HG02943 (cell line): ENCODE data around the gene RTN4RL1.
"Not testable (repeated sequence)": the region's sequence is repeated elsewhere in the genome, so short reads cannot be mapped to it uniquely, and the experiment has no call there.

Experiments used
- ATAC-seq: cut with Tn5 transposase; IDR thresholded peaks from one replicate; pipeline ENCODE4 v1.9.1; 2021; ENCODE audit warnings: mild to moderate bottlenecking, low read depth, moderate library complexity; ENCODE audit not compliant: unreplicated experiment

Gene RTN4RL1

DNA sequence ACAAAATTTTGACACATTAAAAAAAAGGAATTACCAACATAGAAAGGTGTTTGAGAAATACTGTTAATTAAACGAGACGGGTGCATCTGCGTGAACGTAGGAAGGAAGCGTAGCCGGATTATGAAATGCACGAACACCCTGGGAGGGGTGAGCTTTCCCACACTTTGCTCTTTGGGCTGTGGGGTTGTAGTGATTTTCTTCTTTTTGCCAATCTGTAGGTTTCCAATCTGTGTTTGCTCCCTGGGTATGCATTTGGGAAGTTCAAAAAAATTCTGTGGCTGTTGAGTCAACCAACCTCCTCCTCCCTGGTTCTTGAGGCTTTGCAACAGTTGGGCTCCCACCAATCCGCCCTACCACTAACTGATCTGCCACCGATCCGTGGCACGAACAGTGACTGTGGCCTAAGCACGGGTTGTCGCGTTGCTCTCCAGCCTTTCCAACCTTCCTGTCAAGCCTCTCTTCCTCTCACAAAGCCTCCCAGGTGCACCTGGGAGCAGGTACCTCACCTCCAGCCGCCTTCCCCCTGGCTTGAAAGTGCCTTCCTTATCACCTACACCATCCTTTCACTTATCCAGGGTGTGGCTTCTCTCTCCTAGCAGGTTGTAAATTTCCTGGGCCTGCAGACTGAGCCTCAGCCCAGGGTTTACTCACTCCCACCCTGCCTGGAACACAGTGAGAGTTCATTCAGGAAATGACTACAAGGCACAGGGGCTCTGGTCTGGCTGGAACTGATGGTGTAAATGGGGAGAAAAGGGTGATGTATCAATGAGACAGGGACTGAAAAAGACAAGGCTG lies 16.6 kb downstream of the RTN4RL1 start:
- no peak for ATAC-seq

DNA sequence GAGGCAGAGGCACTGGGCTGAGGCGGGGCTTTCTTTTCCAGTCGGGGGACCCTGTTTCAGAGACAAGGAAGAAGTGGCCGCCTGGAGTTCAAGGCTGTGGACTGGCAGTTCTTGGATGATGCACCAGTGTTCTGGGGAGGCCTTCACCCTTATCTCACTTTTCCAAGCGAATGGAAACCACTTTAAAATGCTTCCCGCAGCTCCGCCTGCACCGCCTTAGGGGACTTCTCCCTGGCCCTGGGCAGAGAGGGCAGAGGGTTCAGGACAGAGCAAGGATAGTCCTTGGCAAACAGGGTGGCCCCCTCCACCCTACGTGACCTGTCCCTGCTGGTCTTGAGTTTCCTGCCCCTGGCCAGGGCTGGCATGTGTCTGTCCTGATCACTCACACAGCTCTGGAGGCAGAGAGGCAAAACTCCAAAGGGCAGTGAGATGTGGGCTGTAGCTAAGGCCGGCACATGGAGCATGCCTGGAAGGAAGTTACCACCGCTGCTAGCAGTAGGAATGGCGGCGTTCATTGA lies 20.6 kb downstream of the RTN4RL1 start:
- no peak for ATAC-seq

DNA sequence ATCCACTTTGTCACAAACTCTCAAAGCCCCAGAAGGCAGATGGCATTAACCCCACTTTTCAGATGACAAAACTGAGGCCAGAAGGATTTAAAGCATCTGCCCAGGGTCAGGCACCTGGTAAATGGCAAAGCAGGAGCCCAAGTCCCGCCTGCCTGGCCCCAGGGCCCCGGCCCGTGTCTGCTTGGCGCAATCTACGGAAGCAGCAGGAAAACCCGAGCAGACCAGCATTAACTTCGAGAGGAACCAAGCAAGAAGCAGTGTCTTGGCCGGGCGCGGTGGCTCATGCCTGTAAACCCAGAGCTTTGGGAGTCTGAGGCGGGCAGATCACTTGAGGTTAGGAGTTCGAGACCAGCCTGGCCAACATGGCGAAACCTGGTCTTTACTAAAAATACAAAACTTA lies 21.6 kb downstream of the RTN4RL1 start:
- no peak for ATAC-seq

DNA sequence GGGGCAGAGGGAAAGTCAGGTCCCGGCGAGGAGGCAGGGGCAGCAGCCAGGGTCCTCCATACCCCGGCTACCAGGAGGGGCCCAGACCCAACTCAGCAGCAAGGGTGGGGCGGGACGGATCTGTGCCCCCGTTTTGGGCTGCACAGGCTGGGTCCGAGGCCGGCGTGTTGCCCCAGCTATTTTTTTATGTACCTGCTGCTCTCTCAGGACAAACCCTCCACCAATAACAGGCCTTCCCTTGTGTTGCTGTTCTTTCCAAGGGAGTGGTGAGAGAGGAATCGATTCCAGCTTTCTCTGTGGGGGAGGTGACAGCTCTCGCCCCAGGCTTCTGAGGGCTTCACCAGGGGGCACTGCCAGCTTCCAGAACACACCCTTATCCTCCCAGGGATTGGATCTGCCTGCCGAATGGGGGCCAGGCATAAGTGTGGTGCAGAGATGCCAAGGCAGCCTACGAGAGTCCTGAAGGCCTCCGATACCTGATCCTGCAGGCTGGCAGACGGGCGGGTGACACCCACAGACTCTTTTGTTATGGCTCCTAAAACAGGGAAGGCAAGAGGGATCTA lies 22.3 kb downstream of the RTN4RL1 start:
- ATAC-seq = no peak

DNA sequence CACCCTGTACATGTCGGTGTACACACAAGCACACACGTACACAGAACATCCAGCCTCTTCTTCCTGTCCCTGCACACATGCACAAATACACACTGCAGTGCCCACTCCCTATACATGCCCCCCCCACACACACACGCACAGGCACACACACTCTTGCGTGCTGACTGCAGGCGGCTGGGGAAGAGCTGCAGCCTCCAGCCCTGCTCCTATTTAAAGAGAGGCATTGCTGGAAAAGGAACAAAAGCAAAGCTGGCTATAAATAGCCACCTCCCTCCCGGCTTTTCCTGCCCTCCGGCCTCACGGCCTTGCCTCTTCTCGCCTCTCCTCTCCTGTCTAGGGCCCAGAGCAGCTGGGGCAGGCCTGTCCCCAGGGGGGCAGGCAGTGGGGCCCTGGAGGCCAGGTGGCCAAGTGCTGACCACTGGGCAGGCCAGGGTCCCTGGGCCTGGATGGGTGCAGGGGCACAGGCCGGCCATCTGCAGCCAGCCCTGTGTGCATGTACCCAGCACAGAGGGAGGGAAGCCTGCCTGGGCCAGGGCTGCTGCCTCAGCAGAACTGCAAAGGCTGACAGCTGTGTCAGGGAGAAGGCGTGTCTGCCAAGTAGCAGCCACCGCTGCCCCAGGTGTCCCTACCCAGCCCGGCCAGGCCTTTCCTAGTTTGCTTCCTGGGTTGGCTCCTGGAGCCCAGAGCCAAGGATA lies 25.4 kb downstream of the RTN4RL1 start:
- ATAC-seq = no peak

DNA sequence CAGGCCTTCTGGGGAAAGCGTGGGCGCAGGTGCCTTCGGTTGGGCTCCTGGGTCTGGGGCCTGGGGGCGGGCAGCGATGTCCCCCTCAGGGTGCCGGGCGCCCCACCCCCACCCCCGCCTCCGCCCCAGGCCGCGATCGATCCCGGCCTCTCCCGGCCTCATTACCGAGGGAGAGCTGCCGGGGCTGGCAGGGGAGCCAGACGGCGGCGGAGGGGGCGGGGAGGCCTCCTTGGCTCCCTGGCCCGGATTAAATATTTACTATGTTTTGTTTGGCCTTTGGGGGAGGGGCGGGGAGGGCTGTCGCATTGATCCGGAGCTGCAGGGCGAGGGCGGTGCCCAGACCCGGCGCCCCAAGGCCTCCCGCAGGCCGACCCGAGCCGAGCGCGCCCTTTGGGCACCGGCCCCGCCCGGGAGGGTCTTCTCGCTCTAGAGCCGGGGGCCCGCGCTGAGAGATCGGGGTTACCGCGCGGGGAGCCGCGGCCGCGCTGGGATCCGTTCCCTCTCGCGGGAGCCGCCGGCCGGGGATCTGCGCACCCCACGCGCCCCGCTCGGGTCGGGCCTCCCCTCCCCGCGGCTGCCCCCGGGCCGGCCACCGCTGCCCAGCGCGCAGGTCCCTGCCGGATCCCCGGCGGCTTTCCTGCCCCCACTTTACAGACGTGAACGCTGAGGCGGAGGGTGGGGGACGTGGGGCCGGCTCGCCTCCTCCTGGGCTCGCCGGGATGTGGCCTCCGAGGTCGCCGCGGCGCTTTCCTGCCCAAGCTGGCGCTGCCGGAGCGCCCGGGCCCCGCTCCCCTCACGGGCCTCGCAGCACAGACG lies 27.0 kb downstream of the RTN4RL1 start:
- no peak for ATAC-seq

DNA sequence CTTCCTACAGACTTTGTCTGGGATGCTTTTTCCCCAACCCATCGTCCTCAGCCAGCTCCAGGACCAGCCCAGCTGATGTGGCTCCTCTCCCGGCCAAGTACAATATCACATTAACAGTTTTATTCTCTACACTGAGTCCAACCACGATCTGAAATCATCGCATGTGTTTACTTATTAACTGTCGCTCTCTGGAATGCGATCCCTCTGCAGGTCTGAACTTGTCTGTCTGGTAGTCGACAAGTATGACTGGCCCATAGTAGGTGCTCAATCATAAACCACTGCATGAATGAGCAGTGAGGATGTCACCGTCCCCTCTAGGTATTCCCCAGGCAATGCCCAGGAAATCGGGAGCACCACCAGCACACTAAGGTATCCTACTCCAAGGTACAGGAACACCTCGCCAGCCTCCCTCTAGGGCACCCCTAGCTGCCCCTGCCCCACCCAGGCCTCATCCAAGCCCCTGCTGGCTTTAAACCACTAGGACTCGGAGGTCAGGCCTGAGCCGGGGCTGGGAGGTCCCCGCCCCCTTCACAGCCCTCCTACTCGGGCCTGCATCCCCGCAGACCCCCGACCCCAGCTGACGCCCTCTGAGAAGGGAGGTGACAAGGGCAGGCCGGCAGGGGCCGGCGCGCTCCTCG lies 27.7 kb downstream of the RTN4RL1 start:
- ATAC-seq = no peak

DNA sequence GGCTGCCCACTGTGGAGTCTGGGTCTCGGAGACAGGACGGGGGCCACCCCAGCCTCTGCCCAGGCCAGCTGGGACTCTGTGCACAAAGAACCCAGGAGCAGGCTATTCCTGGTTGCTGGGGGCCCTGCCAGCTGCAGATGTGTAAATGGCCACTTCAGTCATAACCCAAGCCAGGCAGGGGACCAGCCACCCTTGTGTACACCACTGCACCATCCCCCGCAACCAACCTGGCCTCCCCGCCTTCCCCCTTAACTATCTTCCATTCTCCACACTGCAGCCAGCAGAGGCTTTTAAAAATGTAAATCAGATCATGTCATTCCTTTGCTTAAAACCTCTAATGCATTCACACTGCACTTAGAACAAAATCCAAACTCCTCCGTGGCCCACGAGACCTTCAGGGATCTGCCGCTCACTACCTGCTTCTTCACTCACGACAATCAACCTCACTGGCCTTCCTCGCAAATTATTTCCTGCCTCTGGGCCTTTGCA lies 28.3 kb downstream of the RTN4RL1 start:
- ATAC-seq = no peak

DNA sequence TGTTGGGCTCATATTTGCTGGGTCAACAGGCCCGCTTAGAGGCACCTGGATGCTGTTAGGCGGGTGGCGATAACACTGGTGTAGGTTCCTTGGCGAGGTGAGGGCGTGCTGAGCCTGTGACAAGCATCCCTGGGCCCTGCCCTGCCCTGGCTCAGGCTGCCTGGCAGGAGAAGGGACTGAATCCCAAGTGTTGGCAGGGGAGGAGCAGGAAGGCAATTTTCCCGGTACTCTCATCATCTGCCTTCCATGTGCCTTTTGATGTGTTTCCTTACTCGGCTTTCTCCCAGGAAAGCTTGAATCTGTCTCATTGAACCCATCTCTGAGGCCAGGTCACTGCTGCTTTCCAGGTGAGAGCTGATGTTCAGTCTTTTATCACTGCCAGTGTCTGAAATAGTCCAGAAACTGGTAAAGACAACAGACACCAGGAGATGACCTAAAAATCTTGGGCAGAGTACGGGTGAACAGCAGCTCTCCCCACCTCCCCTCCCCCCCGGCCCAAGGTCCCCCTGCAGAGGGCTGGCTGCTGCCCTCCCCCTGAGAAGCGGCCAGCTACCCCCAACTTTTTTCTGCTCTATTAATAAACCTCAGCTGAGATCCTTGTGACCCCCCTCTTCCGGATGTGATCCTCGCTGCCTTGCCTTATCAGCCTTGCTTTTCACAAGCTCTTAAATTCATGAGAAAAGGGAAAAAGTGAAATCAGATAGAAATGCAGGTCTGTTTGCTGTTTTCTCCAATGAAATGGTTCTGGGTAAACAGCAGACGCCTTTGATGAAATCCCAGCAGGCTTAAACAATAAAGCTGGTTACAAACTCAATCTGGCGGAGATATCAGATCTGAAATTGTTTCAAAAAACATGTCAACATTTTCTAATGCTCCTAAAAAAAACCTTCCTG lies 29.0 kb downstream of the RTN4RL1 start:
- no peak for ATAC-seq

DNA sequence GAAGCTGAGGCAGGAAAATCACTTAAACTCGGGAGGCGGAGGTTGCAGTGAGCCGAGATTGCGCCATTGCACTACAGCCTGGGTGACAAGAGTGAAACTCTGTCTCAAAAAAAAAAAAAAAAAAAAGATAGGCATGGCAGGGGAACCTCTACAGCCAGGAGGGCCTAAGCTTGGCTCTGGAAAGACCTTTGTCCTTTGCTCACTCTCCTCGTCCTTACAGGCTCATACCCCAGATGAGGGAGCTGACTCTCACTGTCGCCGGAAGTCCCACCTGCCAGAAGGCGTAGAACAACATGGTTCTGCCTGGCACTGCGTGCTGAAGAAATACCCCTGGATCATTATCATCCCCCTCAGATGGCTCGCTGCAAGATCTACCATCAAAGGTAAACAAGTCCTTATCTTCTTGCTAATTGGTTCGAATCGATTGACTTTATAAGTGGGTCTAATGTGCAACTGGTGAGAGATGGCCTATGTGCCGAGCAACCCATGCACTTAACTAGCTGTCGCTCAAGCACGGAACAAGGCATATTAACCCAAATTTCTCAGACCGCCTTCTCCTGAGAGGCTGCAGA lies 29.7 kb downstream of the RTN4RL1 start:
- ATAC-seq = no peak

DNA sequence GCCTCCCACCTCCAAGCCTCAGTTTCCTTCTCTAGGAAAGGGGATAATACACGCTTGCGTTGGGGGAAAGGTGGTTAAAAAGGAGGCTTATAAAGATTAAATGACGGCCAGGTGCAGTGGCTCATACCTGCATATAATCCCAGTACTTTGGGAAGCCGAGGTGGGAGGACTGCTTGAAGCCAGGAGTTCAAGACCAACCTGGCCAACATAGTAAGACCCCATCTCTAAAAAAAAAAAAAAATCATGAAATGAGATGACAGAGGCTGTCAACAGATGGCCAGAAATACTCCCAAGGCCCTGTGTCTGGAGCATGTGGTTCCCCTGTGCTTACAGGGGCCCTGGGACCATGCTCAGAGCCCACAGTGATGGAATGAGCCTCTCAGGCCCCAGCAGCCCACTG lies 30.4 kb downstream of the RTN4RL1 start:
- no peak for ATAC-seq

DNA sequence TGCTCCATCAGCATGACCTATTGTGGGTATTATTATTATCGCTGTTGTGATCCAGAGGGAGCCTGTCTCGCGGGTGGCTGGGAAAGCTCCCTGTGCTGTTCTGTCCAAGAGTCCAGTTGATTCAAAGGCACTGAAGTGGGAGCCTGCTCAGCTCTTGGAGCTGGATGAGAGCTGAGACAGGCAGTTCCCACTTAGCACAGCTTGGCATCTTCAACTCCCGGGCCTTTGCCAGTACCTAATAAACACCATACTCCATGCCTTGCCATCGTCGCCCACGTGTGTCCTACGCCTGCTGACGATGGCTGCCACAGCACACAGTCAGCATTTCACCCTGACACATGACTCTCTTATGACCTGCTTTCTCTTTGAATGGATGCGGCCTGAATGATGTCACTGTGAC lies 32.6 kb downstream of the RTN4RL1 start:
- ATAC-seq = no peak

DNA sequence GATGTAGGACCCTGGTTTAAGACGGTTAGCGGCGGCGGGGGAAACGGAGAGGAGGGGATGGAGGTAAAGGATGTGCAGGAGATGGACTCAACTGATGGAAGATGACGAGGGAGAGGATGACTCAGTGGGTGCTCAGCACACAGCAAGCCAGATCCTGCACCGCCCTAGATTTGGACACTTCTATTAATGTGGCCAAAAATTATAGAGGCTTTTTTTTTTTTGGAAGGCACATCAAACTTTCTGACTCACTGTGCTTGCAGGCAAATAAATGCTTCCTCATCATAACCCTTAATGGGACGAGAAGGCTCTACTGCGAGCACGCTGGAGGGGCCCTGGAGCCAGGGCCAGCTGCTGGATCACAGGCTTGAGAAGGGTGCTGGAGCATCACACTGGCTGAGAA lies 36.0 kb downstream of the RTN4RL1 start:
- no peak for ATAC-seq

DNA sequence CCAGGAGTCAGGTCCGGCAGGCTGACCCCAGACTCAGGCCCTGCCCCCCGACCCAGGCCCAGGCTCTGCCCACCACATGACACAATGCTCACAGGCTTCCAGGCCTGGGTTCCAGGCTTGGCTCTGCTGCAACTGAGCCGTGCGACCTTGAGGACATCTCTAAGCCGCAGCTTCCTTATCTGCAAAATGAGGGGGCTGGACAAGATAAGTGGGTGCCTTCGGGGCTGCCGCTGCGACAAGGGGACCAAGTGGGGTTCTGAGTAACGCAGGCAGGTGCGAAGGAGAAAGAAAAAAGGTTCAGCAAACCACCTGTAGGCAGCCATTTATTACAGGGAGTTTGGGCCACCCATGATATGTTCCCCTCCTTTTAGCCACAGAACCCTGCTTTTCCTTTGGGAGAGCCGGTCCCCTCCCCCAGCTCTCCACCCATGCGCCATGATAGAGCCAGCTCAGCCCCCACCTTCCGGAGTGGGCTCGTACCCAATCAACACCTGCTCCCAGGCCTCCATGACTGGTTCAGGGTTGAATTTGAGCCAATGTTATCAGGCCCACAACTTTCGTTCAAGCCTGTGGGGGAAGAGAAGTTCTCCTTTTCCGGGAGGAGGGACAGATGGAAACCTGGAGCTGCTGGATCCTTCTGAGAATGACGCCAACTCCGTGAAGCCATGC lies 38.2 kb downstream of the RTN4RL1 start:
- no peak for ATAC-seq

DNA sequence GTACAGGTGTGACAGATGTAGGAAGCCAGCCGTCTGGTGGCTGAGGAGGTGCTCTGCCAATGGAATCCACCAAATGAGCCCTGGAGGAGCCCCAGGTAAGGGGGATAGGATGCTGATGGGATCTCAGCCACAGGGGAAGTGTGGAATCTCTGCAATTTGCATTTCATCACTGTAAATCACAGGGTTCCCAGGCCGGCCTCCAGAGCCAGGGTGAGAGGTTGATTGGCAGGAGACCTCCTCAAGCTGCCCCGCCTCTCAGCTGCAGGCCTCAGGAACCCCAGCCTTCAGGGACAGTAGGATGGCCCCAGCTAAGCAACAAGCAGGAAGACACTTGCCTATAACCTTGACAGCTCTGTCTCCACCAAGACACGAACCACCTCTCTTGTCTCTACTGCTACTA lies 39.4 kb downstream of the RTN4RL1 start:
- ATAC-seq = no peak

DNA sequence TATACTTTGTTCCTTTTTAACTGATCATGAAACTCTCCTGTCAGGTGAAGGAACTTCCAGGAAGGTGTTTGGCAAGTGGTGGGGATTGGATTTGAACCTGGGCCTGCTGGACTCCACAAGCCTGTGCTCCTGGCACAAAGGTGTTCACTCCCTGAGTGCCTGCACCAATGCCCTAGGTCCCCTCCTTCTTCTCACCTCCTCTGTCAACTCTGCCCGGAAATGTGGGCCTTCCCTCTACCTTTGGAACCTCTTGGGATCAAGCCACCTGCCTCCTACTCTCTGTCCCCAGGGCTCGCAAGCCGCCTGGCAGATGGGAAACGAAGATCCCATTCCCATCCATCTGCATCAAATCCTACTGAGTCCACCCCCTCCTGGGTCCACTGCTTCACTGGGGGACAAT lies 40.0 kb downstream of the RTN4RL1 start:
- ATAC-seq = no peak

DNA sequence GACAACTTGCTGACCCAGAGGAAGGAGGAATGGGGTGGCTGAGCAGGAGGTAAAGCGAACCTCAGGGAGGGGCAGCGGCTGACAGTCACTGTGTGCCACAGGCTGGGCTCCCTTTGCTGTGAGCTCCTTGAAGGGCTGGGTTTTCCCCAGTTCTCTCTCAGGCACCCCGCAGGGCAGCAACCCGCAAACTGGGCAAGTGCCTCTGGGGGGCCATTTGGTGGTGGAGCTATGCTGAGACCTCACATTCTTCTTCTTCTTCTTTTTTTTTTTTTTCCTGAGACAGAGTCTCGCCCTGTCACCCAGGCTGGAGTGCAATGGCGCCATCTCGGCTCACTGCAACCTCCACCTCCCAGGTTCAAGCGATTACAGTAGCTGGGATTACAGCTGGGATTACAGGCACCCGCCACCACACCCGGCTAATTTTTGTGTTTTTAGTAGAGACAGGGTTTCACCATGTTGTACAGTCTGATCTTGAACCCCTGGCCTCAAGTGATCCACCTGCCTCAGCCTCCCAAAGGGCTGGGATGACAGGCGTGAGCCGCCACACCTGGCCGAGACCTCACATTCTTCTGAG lies 42.3 kb downstream of the RTN4RL1 start:
- ATAC-seq = not testable (repeated sequence)

DNA sequence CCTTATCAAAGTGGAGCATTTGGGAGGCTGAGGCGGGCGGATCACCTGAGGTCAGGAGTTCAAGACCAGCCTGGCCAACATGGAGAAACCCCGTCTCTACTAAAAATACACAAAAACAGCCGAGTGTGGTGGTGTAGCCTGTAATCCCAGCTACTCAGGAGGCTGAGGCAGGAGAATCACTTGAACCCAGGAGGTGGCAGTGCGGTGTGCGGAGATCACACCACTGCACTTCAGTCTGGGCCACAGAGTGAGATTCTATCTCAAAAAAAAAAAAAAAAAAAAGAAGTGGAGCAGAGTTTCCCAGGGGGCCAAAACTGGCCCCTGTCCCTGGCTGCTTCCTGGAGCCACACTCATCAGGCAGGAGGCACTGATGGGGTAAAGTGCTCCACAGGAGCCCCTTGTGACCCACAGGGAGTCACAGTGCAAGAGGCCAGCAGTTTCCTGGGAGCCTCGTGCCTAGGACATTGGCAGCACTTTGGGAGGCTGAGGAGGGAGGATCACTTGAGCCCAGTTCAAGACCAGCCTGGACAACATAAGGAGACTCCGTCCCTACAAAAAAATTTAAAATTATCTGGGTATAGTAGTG lies 44.4 kb downstream of the RTN4RL1 start:
- ATAC-seq = no peak
